HepG2 (cell line): ENCODE measurements around the gene ZSWIM7. TPM values are rescaled to one million over a fixed set of nuclear protein-coding genes. Genes with fewer than 3 reads are reported as not detected.
A peak's percentile ranks its signal among the peaks of the same experiment; 100 is the strongest.

Source experiments
- ATAC-seq: fragments of 200-7000 bp; cut with Tn5 transposase; 3 replicates; pipeline ENCODE4 v1.9.1; 2020; ENCODE audit warnings: mild to moderate bottlenecking, moderate library complexity
- BruUV-seq: library from RNA; stranded (reverse); fragments of 400-500 nt; replicated peaks from 2 replicates; lab custom pipeline; 2021; lab: Mats Ljungman, UMichigan
- CTCF ChIA-PET: fragments of 300-600 bp; formaldehyde crosslinking; extraction: SDS; loops from one replicate; lab custom pipeline; 2021; ENCODE audit warnings: low total read pairs, inconsistent platforms, low intra/inter-chr PET ratio; lab: Yijun Ruan, JAX
- POLR2A ChIA-PET: fragments of 350-600 bp; sonication (Branson Sonifier 250); formaldehyde crosslinking; loops from one replicate; lab custom pipeline; 2020; ENCODE audit warnings: antibody characterized with exemption, inconsistent platforms; lab: Yijun Ruan, JAX
- DNase-seq: peaks from one replicate; pipeline ENCODE4 v3.0.0-alpha.2; 2015; ENCODE audit warnings: low spot score
- FAIRE-seq: peaks from 3 replicates; lab custom pipeline; 2011; peaks lifted over from hg19 to GRCh38; lab: Jason Lieb, UNC
- H2AFZ ChIP-seq: one replicate; pipeline ENCODE4 v1.6.1; 2011; ENCODE audit warnings: low read length, inconsistent platforms
- H3K27ac ChIP-seq: fragments of 300-600 bp; 3 replicates; pipeline ENCODE4 v1.8.0; 2011; ENCODE audit warnings: mixed run types, mild to moderate bottlenecking, mixed read lengths, low read length, inconsistent platforms; ENCODE audit not compliant: insufficient read depth; ENCODE audit errors: extremely low read length
- H3K27me3 ChIP-seq, 2 experiments: fragments of 200-600 bp in 1 of 2; 2 replicates in 1 of 2; 3 replicates in 1 of 2; pipeline versions ENCODE4 v1.6.0 to v1.8.0; 2011; ENCODE audit warnings: low read length in 2 of 2, mild to moderate bottlenecking in 2 of 2, moderate library complexity in 2 of 2, inconsistent platforms in 1 of 2; ENCODE audit not compliant: insufficient read depth in 2 of 2, control insufficient read depth in 1 of 2
- H3K36me3 ChIP-seq, 2 experiments: fragments of 200-600 bp in 1 of 2; replicated peaks in 1 of 2; 2 replicates in 1 of 2; 3 replicates in 1 of 2; pipeline versions ENCODE4 v1.5.1 to v1.8.0; 2011; ENCODE audit warnings: low read length in 2 of 2, inconsistent platforms in 1 of 2; ENCODE audit not compliant: insufficient read depth in 2 of 2, control insufficient read depth in 1 of 2
- H3K4me1 ChIP-seq: 2 replicates; pipeline ENCODE4 v1.5.1; 2012; ENCODE audit warnings: low read length, inconsistent platforms; ENCODE audit not compliant: insufficient read depth
- H3K4me2 ChIP-seq: 2 replicates; pipeline ENCODE4 v1.6.0; 2011; ENCODE audit warnings: low read depth, low read length, inconsistent platforms
- H3K4me3 ChIP-seq, 3 experiments: fragments of 200-600 bp in 1 of 3; sonication (generic), shearing (Covaris generic) in 1 of 3; replicated peaks in 1 of 3; 2 replicates each; pipeline ENCODE4 v1.5.1; 2011 to 2016; ENCODE audit warnings: low read length in 3 of 3, inconsistent platforms in 2 of 3, low read depth in 2 of 3, mild to moderate bottlenecking in 2 of 3, control low read depth in 1 of 3, mixed read lengths in 1 of 3; ENCODE audit not compliant: insufficient read depth in 1 of 3
- H3K79me2 ChIP-seq: one replicate; pipeline ENCODE4 v1.6.1; 2011; ENCODE audit warnings: low read length, inconsistent platforms; ENCODE audit not compliant: insufficient read depth
- H3K9ac ChIP-seq: 2 replicates; pipeline ENCODE4 v1.6.0; 2011; ENCODE audit warnings: mild to moderate bottlenecking, low read depth, low read length, inconsistent platforms; ENCODE audit not compliant: insufficient read depth
- H3K9me3 ChIP-seq: 2 replicates; pipeline ENCODE4 v1.5.1; 2012; ENCODE audit warnings: mild to moderate bottlenecking, low read length
- H4K20me1 ChIP-seq: 2 replicates; pipeline ENCODE4 v1.6.0; 2011; ENCODE audit warnings: inconsistent platforms, mild to moderate bottlenecking, low read length, moderate library complexity; ENCODE audit not compliant: insufficient read depth
- MATR3 ChIP-seq: sonication (generic); formaldehyde crosslinking; IDR thresholded peaks from 2 replicates; pipeline ENCODE4 v1.4.0; 2020; ENCODE audit warnings: missing genetic modification reagents
- PBX2 ChIP-seq: IDR thresholded peaks from 2 replicates; pipeline ENCODE4 v1.6.1; 2016; ENCODE audit warnings: control low read depth
- REXO4 ChIP-seq: sonication (generic); formaldehyde crosslinking; IDR thresholded peaks from 2 replicates; pipeline ENCODE4 v1.8.0; 2022; ENCODE audit warnings: missing genetic modification reagents, mild to moderate bottlenecking, borderline replicate concordance
- TEAD3 ChIP-seq: optimal IDR thresholded peaks from 2 replicates; pipeline ENCODE3; 2016; ENCODE audit warnings: borderline replicate concordance
- ZBTB33 ChIP-seq: sonication (generic); formaldehyde crosslinking; IDR thresholded peaks from 2 replicates; pipeline ENCODE4 v1.4.0; 2020; ENCODE audit warnings: missing genetic modification reagents
- ZFP37 ChIP-seq: sonication (generic); formaldehyde crosslinking; IDR thresholded peaks from 2 replicates; pipeline ENCODE4 v1.4.0; 2020; ENCODE audit warnings: missing genetic modification reagents, borderline replicate concordance
- ZNF709 ChIP-seq: sonication (generic); formaldehyde crosslinking; IDR thresholded peaks from 2 replicates; pipeline ENCODE4 v1.5.0; 2020; ENCODE audit warnings: mild to moderate bottlenecking, missing genetic modification reagents
- ZNF747 ChIP-seq: sonication (generic); formaldehyde crosslinking; IDR thresholded peaks from 2 replicates; pipeline ENCODE4 v1.8.1; 2023; ENCODE audit warnings: missing genetic modification reagents, mild to moderate bottlenecking, borderline replicate concordance
- ZNF788 ChIP-seq: sonication (generic); formaldehyde crosslinking; IDR thresholded peaks from 2 replicates; pipeline ENCODE4 v1.5.0; 2020; ENCODE audit warnings: mild to moderate bottlenecking, missing genetic modification reagents, borderline replicate concordance
- WGBS: methylation state at CpG from one replicate; pipeline ENCODE4 v1.1.6; 2017; ENCODE audit warnings: low lambda C conversion rate; 5-methylcytosine and 5-hydroxymethylcytosine counted together
- in situ Hi-C: cut with HindIII; loops from 2 replicates; pipeline ENCODE4 v1.10.0; 2017; ENCODE audit warnings: low pct_unique_long_range_greater_than_20kb; ENCODE audit not compliant: extremely low pct_ligation_motif_present
- intact Hi-C: fragments of 100-400 bp; cut with micrococcal nuclease; formaldehyde crosslinking; loops from one replicate; pipeline ENCODE4 v1.10.0; 2022; ENCODE audit not compliant: unreplicated experiment
- polyA plus RNA-seq, 8 experiments: library from polyadenylated mRNA; depleted of rRNA in 3 of 8; stranded (reverse) in 7 of 8; unstranded in 1 of 8; fragments of >200 nt; fragmentation: Illumina TruSeq in 4 of 8; extraction: Trizol in 4 of 8; gene quantifications; 2 replicates each; pipeline versions ENCODE4 v1.2.1 to v1.2.3, GENCODE V29; 2011 to 2016; ENCODE audit warnings: low read depth in 4 of 8, missing spikeins in 1 of 8, mixed read lengths in 1 of 8; ENCODE audit not compliant: insufficient read depth in 1 of 8
- total RNA-seq, 5 experiments: library from RNA; depleted of rRNA; stranded (reverse); fragments of >200 nt; fragmentation: Illumina TruSeq; extraction: Trizol; gene quantifications; 2 replicates each; pipeline ENCODE4 v1.2.3, GENCODE V29; 2016; ENCODE audit warnings: low read depth in 1 of 5

Gene ZSWIM7
- total and polyA plus RNA-seq, 2 of the 13 experiments (the other 11 are each of a cell fraction or from before 2014, with no cell fraction given), result 13.1 to 28.1 TPM

GRCh38 chr17:15958484-15958854 lies 41.0 kb downstream of the ZSWIM7 start:
- over 99% methylated on average over 4 of the region's 4 CpGs for WGBS
- intact Hi-C loops, result no loop called here
- H3K9ac ChIP-seq, result no peak overlapping the region

GRCh38 chr17:15957608-15958307 lies 41.7 kb downstream of the ZSWIM7 start:
- no peak overlapping the region for H3K27ac ChIP-seq
- H3K36me3 ChIP-seq, result peaks cover 0 to 1% of the 10 kb centered on the region in 2 experiments; a peak in 2 of 5 replicates
- no peak for ATAC-seq
- no peak for FAIRE-seq
- in situ Hi-C loops, result no loop called here
- no peak overlapping the region for H3K9ac ChIP-seq
- no peaks in the 10 kb centered on the region for H3K9me3 ChIP-seq
- no TSS peak for BruUV-seq
- intact Hi-C loops, result no loop called here
- H3K27me3 ChIP-seq, result no peaks in the 10 kb centered on the region
- DNase-seq, result no peak
- no peak overlapping the region for H3K4me2 ChIP-seq
- 95% methylated on average over 15 of the region's 19 CpGs for WGBS
- H3K4me3 ChIP-seq, result no peak overlapping the region
- no peak overlapping the region for H2AFZ ChIP-seq
- CTCF ChIA-PET, result no interaction called here
- peaks cover 24% of the 10 kb centered on the region for H3K4me1 ChIP-seq
- peaks cover 6% of the 10 kb centered on the region for H3K79me2 ChIP-seq
- POLR2A ChIA-PET, result interaction anchor here (1.5 to 2.2 kb wide), 2 partner anchors 12 to 42 kb away, joined by 6 to 8 read pairs; partner anchors contain the start of genes ADORA2B, TTC19 and ZSWIM7
- H4K20me1 ChIP-seq, result no peaks in the 10 kb centered on the region
- TF ChIP-seq ZNF788 (no peak), ZBTB33 (CRISPR knock-in tag) (peak; percentile 20; the same call in 1 of the 2 replicates), REXO4 (CRISPR knock-in tag) (no peak)

More at GRCh38 chr17:15958484-15958854, 41.0 kb downstream of the ZSWIM7 start:
- Histone ChIP-seq H2AFZ (no peak overlapping the region), H3K27me3 (no peaks in the 10 kb centered on the region), H3K4me1 (peaks cover 28% of the 10 kb centered on the region), H3K27ac (peak overlapping the region; percentile 4), H3K79me2 (peaks cover 10% of the 10 kb centered on the region), H4K20me1 (no peaks in the 10 kb centered on the region), H3K4me3 (no peak overlapping the region), H3K9me3 (no peaks in the 10 kb centered on the region), H3K36me3 (peaks cover 0 to 1% of the 10 kb centered on the region in 2 experiments; a peak in 2 of 5 replicates), H3K4me2 (no peak overlapping the region)
- no peak for FAIRE-seq
- TF ChIP-seq PBX2 (CRISPR knock-in tag) (no peak), ZFP37 (CRISPR knock-in tag) (no peak), ZNF747 (CRISPR knock-in tag) (no peak), TEAD3 (CRISPR knock-in tag) (no peak), ZNF709 (CRISPR knock-in tag) (no peak), MATR3 (no peak)
- DNase-seq, result no peak
- ATAC-seq, result no peak
- in situ Hi-C loops, result no loop called here
- ChIA-PET POLR2A (interaction anchor here (1.5 to 2.2 kb wide), 2 partner anchors 13 to 41 kb away, joined by 6 to 8 read pairs; partner anchors contain the start of genes ADORA2B, TTC19 and ZSWIM7), CTCF (no interaction called here)
- no TSS peak for BruUV-seq
